Esophagus squamous epithelium (tissue), 4 donors: ENCODE data around the gene FMO3.

ENCODE experiments used
- CTCF ChIP-seq, 6 experiments: fragments of 450-650 bp in 4 of 6; fragments of 200-600 bp in 2 of 6; sonication (generic) in 2 of 6; IDR thresholded peaks; one replicate each; pipeline ENCODE4 v1.5.1; 2016 to 2019; ENCODE audit warnings: antibody characterized with exemption in 6 of 6, mild to moderate bottlenecking in 4 of 6, moderate library complexity in 4 of 6
- POLR2A ChIP-seq, 4 donors: fragments of 450-650 bp; IDR thresholded peaks; one replicate each; pipeline ENCODE4 v1.6.1; 2017; ENCODE audit warnings: antibody characterized with exemption in 4 of 4, mild to moderate bottlenecking in 4 of 4, moderate library complexity in 3 of 4

DNA sequence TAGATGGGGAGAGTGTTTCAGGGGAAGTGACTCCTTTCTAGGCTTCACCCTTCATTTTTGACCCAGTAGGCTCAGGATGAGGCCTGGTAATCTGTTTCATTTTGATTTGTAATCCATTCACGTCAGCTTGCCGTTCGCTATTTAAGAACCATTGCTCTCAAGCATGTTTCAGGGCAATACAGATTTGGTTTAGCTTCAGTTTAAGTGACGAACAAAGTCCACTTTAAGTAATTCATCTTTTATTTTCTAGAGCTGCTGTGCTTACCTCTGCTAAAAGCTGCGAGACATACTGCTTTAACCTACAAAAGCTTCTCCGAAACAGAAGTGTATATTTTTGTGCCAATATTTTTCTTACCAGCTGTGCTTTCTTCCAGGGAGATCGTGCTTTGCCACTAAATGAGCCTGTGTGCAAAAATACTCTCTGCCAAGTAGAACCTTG is 8.9 kb upstream of the FMO3 start:
- no peak for TF ChIP-seq POLR2A (IDR thresholded peaks at IDR 0.05)
- no peak for TF ChIP-seq CTCF (IDR thresholded peaks at IDR 0.05)
